Lower leg skin (tissue), 4 donors: ENCODE results near the gene ARID1B. TPM values are rescaled to one million over a fixed set of nuclear protein-coding genes. Genes with fewer than 3 reads are reported as not detected.
A peak's percentile ranks its signal among the peaks of the same experiment; 100 is the strongest.

Experiments used
- DNase-seq, 2 donors: peaks; one replicate each; pipeline ENCODE4 v3.0.0-alpha.2; 2019; ENCODE audit warnings: low spot score in 2 of 2
- H3K4me3 ChIP-seq: fragments of 200-600 bp; sonication (generic); 2 replicates; pipeline ENCODE4 v1.5.1; 2017; ENCODE audit warnings: mild to moderate bottlenecking, low read depth; ENCODE audit not compliant: poor library complexity, severe bottlenecking
- CTCF ChIP-seq, 3 donors: fragments of 450-650 bp; IDR thresholded peaks; one replicate each; pipeline ENCODE4 v1.5.1; 2016; ENCODE audit warnings: antibody characterized with exemption in 3 of 3, mild to moderate bottlenecking in 3 of 3, moderate library complexity in 2 of 3
- POLR2A ChIP-seq, 2 donors: fragments of 450-650 bp; IDR thresholded peaks; one replicate each; pipeline ENCODE4 v1.6.1; 2016 to 2017; ENCODE audit warnings: antibody characterized with exemption in 2 of 2, mild to moderate bottlenecking in 1 of 2, moderate library complexity in 1 of 2
- WGBS, 2 donors: methylation state at CpG; one replicate each; pipeline ENCODE4 v1.1.5; 2018; 5-methylcytosine and 5-hydroxymethylcytosine counted together
- intact Hi-C: fragments of 100-400 bp; cut with DNase I; formaldehyde crosslinking; loops from one replicate; pipeline ENCODE4 v1.15.0; 2023; ENCODE audit warnings: low total_unique reads
- total RNA-seq, 4 donors: library from RNA; depleted of rRNA; stranded (reverse); fragments of >200 nt; gene quantifications; one replicate each; pipeline ENCODE4 v1.1.0, GENCODE V29; 2016

ARID1B gene
- total RNA-seq, 4 donors from 2014 or later = 87.3 to 132 (median 102) TPM

- intact Hi-C loops = loop anchor here (5.0 kb wide), 1 partner anchor 256 kb away; the partner anchor contains the start of gene ARID1B
- no peak for DNase-seq
- H3K4me3 ChIP-seq = no peak overlapping the region
- no peak for TF ChIP-seq POLR2A (IDR thresholded peaks at IDR 0.05)
- TF ChIP-seq CTCF (IDR thresholded peaks at IDR 0.05) = no peak
- WGBS, 2 donors = 1 to 2% methylated on average over 5 of the region's 5 CpGs
Measured at GRCh38 chr6:157033428-157034140, 256.4 kb downstream of the ARID1B start.

DNA sequence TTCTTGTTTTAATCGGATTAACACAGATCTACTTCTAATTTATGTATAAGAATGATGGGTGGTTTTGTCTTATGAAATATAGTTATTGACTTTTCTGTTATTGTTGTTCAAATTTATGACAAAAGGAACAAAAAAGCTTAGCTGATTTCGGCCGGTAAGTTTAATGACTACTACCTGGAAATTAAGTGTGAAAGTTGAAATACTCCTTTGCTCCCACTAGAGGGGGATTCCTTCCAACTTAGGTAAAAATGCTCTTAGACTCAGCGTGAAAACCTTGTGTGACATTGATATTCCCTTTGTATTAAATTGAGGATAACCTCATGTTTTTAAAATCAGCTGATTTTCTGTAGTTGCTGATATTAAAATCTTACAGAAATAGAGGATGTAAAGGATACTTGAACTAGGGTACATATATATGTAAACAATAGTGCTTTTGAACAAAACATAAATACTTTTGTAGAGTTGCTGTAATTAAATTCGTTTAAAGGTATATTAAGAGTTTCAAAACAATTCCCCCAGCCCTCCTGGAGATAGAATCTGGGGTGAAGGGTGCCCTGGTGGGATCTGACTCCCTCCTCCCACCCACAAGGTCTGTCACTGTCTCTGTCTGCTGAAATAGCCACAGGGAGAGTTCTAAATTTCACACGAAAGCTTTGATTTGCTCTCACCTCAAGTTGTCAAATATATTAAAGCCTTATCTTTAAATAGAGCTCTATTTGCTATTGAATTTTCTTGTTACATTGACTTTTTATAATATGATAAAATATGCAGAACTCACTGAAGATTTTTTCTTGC, 257.5 kb downstream of the ARID1B start:
- no peak for DNase-seq
- WGBS, 2 donors = 27 to 29% methylated on average over 6 of the region's 6 CpGs
- TF ChIP-seq POLR2A (IDR thresholded peaks at IDR 0.05) (no peak), CTCF (IDR thresholded peaks at IDR 0.05) (no peak)
- no peak overlapping the region for H3K4me3 ChIP-seq
- intact Hi-C loops = loop anchor here (5.0 kb wide), 1 partner anchor 257 kb away; the partner anchor contains the start of gene ARID1B

DNA sequence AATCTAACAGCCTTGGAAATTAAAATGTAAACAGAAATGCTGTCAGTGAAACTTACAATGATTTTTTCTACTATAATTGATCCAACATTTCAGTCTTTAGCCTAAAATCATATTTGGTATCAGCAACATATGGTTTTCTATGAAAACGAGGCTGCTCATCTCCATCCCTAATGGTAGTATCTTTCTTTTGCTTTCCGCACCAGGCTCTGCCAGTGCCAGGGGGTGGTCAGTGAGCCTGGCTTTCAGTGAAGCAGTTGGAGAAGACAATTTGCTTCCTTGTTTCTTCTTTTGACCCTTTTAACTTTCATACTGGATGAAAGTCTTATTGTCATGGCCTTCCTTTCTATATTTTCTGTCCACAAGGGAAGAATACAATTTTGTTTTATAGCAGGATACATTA, 258.4 kb downstream of the ARID1B start:
- intact Hi-C loops = no loop called here
- 74 to 77% methylated on average over 2 of the region's 2 CpGs for WGBS, 2 donors
- no peak for DNase-seq
- H3K4me3 ChIP-seq = no peak overlapping the region
- no peak for TF ChIP-seq POLR2A (IDR thresholded peaks at IDR 0.05)
- no peak for TF ChIP-seq CTCF (IDR thresholded peaks at IDR 0.05)

GRCh38 chr6:157036245-157036711, 259.1 kb downstream of the ARID1B start:
- no peak overlapping the region for H3K4me3 ChIP-seq
- peak in 1 of 2 donors; percentile 80 for DNase-seq
- WGBS, 2 donors = 22 to 34% methylated on average over 5 of the region's 5 CpGs
- intact Hi-C loops = no loop called here
- TF ChIP-seq POLR2A (IDR thresholded peaks at IDR 0.05) = no peak
- TF ChIP-seq CTCF (IDR thresholded peaks at IDR 0.05) = no peak

DNA sequence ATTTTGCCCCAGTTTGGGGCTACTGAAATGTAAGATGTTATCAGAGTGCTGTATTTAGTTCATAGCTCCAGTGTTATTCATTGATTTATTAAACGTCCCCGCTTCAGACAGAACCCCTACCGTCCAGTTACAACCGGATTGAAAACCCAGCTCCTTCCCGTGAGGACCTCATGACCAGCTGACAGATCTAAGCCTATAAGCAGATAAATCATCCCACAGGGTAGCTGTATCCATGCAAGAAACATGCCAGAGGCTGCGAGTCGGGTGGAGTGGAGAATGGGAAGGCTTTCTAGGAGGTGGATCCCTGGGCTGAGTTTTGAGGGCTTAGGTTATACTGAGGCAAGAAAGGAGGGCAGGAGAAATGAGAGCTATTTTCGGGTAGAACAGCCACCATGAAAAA, 260.0 kb downstream of the ARID1B start:
- DNase-seq = no peak
- intact Hi-C loops = no loop called here
- TF ChIP-seq CTCF (IDR thresholded peaks at IDR 0.05) = no peak
- no peak for TF ChIP-seq POLR2A (IDR thresholded peaks at IDR 0.05)
- no peak overlapping the region for H3K4me3 ChIP-seq
- WGBS, 2 donors = 36 to 42% methylated on average over 8 of the region's 8 CpGs
